ENCODE results near the gene AKR1B1. TPM values are rescaled to one million over a fixed set of nuclear protein-coding genes. Genes with fewer than 3 reads are reported as not detected.

AKR1B1 gene
- total and polyA plus RNA-seq, 2 of the 13 experiments (the other 11 are each of a cell fraction or from before 2014, with no cell fraction given) = 89.9 to 133 TPM

DNA sequence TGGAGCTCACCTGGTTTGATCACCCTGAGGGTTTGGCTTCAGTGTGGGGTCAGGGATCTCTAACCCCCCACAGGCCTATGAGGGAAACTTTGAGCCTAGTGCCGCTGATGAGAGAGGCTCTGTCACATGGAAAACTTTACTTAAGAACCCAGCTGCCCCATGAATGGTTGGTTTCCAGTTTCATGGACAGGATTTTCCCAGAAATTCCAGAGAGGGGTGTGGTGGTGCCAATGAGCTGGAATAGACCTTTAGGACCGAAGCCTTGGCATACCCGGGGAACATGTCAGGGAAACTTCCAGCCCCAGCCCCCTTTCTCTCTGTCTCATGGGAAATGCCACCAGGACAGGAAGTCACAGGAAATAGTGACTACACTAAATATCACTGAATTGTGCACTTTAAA, 36.9 kb downstream of the AKR1B1 start:
- H3K9me3 ChIP-seq (ENCODE audit: low read length) = no peaks in the 10 kb centered on the region
- no peak overlapping the region for H3K9ac ChIP-seq (ENCODE audit: insufficient read depth, low read depth, low read length)
- TF ChIP-seq ZIK1 (CRISPR knock-in tag; IDR thresholded peaks at IDR 0.05; ENCODE audit: borderline replicate concordance, low read depth) (no peak), ZNF326 (CRISPR knock-in tag; IDR thresholded peaks at IDR 0.05; ENCODE audit: borderline replicate concordance) (no peak), ZSCAN12 (CRISPR knock-in tag; IDR thresholded peaks at IDR 0.05) (no peak), ZNF674 (CRISPR knock-in tag; IDR thresholded peaks at IDR 0.05; ENCODE audit: low read depth) (no peak), FOSL1 (CRISPR knock-in tag; IDR thresholded peaks at IDR 0.05; ENCODE audit: borderline replicate concordance) (no peak), NFE2 (CRISPR knock-in tag; IDR thresholded peaks at IDR 0.05) (no peak), ZFP36L2 (CRISPR knock-in tag; IDR thresholded peaks at IDR 0.05) (no peak), ZSCAN25 (CRISPR knock-in tag; IDR thresholded peaks at IDR 0.05) (no peak), TBX2 (CRISPR knock-in tag; IDR thresholded peaks at IDR 0.05; ENCODE audit: borderline replicate concordance) (no peak), CREM (IDR thresholded peaks at IDR 0.05) (no peak), CREM (CRISPR knock-in tag; IDR thresholded peaks at IDR 0.05) (no peak), RCOR2 (CRISPR knock-in tag; IDR thresholded peaks at IDR 0.05) (no peak), FOXK1 (CRISPR knock-in tag; IDR thresholded peaks at IDR 0.05; ENCODE audit: borderline replicate concordance, low read depth) (no peak)
- TF ChIP-seq, protein P1, sequence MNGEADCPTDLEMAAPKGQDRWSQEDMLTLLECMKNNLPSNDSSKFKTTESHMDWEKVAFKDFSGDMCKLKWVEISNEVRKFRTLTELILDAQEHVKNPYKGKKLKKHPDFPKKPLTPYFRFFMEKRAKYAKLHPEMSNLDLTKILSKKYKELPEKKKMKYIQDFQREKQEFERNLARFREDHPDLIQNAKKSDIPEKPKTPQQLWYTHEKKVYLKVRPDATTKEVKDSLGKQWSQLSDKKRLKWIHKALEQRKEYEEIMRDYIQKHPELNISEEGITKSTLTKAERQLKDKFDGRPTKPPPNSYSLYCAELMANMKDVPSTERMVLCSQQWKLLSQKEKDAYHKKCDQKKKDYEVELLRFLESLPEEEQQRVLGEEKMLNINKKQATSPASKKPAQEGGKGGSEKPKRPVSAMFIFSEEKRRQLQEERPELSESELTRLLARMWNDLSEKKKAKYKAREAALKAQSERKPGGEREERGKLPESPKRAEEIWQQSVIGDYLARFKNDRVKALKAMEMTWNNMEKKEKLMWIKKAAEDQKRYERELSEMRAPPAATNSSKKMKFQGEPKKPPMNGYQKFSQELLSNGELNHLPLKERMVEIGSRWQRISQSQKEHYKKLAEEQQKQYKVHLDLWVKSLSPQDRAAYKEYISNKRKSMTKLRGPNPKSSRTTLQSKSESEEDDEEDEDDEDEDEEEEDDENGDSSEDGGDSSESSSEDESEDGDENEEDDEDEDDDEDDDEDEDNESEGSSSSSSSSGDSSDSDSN (CRISPR knock-in tag; IDR thresholded peaks at IDR 0.05) = no peak
- TF ChIP-seq, protein P2, sequence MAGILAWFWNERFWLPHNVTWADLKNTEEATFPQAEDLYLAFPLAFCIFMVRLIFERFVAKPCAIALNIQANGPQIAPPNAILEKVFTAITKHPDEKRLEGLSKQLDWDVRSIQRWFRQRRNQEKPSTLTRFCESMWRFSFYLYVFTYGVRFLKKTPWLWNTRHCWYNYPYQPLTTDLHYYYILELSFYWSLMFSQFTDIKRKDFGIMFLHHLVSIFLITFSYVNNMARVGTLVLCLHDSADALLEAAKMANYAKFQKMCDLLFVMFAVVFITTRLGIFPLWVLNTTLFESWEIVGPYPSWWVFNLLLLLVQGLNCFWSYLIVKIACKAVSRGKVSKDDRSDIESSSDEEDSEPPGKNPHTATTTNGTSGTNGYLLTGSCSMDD (CRISPR knock-in tag; IDR thresholded peaks at IDR 0.05) = no peak
- TF ChIP-seq, protein P3, sequence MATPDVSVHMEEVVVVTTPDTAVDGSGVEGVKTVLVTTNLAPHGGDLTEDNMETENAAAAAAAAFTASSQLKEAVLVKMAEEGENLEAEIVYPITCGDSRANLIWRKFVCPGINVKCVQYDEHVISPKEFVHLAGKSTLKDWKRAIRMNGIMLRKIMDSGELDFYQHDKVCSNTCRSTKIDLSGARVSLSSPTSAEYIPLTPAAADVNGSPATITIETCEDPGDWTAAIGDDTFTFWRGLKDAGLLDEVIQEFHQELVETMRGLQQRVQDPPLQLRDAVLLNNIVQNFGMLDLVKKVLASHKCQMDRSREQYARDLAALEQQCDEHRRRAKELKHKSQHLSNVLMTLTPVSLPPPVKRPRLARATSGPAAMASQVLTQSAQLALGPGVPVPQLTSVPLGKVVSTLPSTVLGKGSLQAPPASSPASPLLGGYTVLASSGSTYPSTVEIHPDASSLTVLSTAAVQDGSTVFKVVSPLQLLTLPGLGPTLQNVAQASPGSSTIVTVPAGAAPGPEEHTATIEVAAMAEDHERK (CRISPR knock-in tag; IDR thresholded peaks at IDR 0.05; ENCODE audit: low read depth) = no peak
- TF ChIP-seq, protein P4, sequence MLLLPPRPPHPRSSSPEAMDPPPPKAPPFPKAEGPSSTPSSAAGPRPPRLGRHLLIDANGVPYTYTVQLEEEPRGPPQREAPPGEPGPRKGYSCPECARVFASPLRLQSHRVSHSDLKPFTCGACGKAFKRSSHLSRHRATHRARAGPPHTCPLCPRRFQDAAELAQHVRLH (CRISPR knock-in tag; IDR thresholded peaks at IDR 0.05; ENCODE audit: borderline replicate concordance, low read depth) = no peak
- WGBS (ENCODE audit: low lambda C conversion rate) = 4% methylated on average over 3 of the region's 3 CpGs
- H3K4me1 ChIP-seq (ENCODE audit: insufficient read depth, low read length) = peaks cover 50% of the 10 kb centered on the region
- H3K4me3 ChIP-seq (replicated peaks in 1 of 3; ENCODE audit: insufficient read depth in 1 of 3, low read depth in 2 of 3, low read length in 3 of 3) = no peak overlapping the region
- no peaks in the 10 kb centered on the region for H3K27me3 ChIP-seq (ENCODE audit: control insufficient read depth in 1 of 2, insufficient read depth in 2 of 2, low read length in 2 of 2)
- DNase-seq (ENCODE audit: low spot score) (no peak), FAIRE-seq (no peak), ATAC-seq (no peak)
- ChIA-PET POLR2A (interaction anchor here (0.9 kb wide), 1 partner anchor 48 kb away, joined by 3 read pairs; no protein-coding TSS in a partner anchor), CTCF (ENCODE audit: low intra/inter-chr PET ratio, low total read pairs) (no interaction called here)
- H3K36me3 ChIP-seq (replicated peaks in 1 of 2; ENCODE audit: control insufficient read depth in 1 of 2, insufficient read depth in 2 of 2, low read length in 2 of 2) = no peaks in the 10 kb centered on the region
- in situ Hi-C loops (cut with HindIII; ENCODE audit: extremely low pct_ligation_motif_present, low pct_unique_long_range_greater_than_20kb) (loop anchor here (10.0 kb wide), 1 partner anchor 277 kb away; no protein-coding TSS in a partner anchor), intact Hi-C loops (cut with micrococcal nuclease; ENCODE audit: unreplicated experiment) (loop anchor here (5.0 to 10.0 kb wide), 3 partner anchors 55 to 567 kb away; no protein-coding TSS in a partner anchor)
- peak overlapping the region; percentile 59; the same call in 1 of the 2 replicates for H3K4me2 ChIP-seq (ENCODE audit: low read depth, low read length)
- no peak overlapping the region for H2AFZ ChIP-seq (ENCODE audit: low read length)
- H3K27ac ChIP-seq (ENCODE audit: extremely low read length, insufficient read depth, low read length) = no peak overlapping the region
- H3K79me2 ChIP-seq (ENCODE audit: insufficient read depth, low read length) = no peaks in the 10 kb centered on the region
- no peaks in the 10 kb centered on the region for H4K20me1 ChIP-seq (ENCODE audit: insufficient read depth, low read length)
- no TSS peak for BruUV-seq (replicated peaks)

Measured in HepG2 (cell line).